Progenitor cell of endocrine pancreas (in vitro differentiated cells): ENCODE data around the gene MCM9. TPM values are rescaled to one million over a fixed set of nuclear protein-coding genes. Genes with fewer than 3 reads are reported as not detected.

ENCODE experiments used
- DNase-seq: peaks from one replicate; pipeline ENCODE4 v3.0.0; 2021; ENCODE audit warnings: low spot score; ENCODE audit not compliant: unreplicated experiment
- H3K27ac Mint-ChIP-seq: 2 replicates; pipeline ENCODE4 v1.8.0; 2021; ENCODE audit warnings: mild to moderate bottlenecking, moderate library complexity, mixed read lengths
- H3K27me3 Mint-ChIP-seq: 2 replicates; pipeline ENCODE4 v1.8.0; 2021; ENCODE audit warnings: mixed read lengths
- H3K36me3 Mint-ChIP-seq: 2 replicates; pipeline ENCODE4 v1.8.0; 2022; ENCODE audit warnings: mixed read lengths; ENCODE audit not compliant: insufficient read depth
- H3K4me1 Mint-ChIP-seq: 2 replicates; pipeline ENCODE4 v1.8.0; 2021; ENCODE audit warnings: low read depth, mixed read lengths
- H3K4me3 Mint-ChIP-seq: 2 replicates; pipeline ENCODE4 v1.8.0; 2021; ENCODE audit warnings: low read depth, mild to moderate bottlenecking, moderate library complexity, mixed read lengths
- H3K9me3 Mint-ChIP-seq: 2 replicates; pipeline ENCODE4 v1.8.0; 2021; ENCODE audit warnings: low read depth, mixed read lengths
- total RNA-seq: library from RNA; stranded (reverse); gene quantifications from 2 replicates; pipeline ENCODE4 v1.2.1, GENCODE V29; 2021
- TF ChIP-seq, protein P1 (sequence below): fragments of 200-600 bp; sonication (generic); IDR thresholded peaks from one replicate; pipeline ENCODE4 v1.5.0; 2021; ENCODE audit warnings: antibody characterized with exemption, mild to moderate bottlenecking; ENCODE audit not compliant: unreplicated experiment

The MCM9 gene
- total RNA-seq, 1 donor from 2014 or later: 24.7 TPM

DNA sequence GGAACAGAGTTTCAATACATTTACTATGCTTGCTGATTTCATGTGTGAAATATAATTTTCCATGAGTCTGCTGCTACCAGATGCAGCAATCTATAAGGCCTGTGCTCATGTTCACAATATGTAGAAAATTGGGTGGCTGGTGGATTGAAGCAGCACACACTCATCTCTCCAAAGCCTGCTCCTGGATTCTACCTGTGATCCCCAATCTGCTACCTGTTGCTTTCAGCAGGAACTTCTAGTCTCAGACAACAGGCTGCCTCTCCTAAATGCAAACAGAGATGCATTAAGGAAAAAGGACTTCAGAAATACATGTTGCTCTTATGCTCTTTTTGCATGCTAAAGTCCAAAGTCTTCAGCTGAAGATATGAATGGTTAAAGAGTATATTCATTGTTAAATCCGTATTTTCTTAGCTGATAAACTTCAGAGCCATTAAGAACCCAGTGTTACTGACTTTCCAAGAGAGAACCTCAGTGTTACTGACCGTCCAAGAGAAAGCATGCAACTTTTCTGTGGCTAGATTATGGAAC, 30.9 kb upstream of the MCM9 start:
- H3K4me3 Mint-ChIP-seq: no peak overlapping the region
- H3K27ac Mint-ChIP-seq: peak overlapping the region; percentile 27
- H3K9me3 Mint-ChIP-seq: no peaks in the 10 kb centered on the region
- no peaks in the 10 kb centered on the region for H3K27me3 Mint-ChIP-seq
- TF ChIP-seq, protein P1, sequence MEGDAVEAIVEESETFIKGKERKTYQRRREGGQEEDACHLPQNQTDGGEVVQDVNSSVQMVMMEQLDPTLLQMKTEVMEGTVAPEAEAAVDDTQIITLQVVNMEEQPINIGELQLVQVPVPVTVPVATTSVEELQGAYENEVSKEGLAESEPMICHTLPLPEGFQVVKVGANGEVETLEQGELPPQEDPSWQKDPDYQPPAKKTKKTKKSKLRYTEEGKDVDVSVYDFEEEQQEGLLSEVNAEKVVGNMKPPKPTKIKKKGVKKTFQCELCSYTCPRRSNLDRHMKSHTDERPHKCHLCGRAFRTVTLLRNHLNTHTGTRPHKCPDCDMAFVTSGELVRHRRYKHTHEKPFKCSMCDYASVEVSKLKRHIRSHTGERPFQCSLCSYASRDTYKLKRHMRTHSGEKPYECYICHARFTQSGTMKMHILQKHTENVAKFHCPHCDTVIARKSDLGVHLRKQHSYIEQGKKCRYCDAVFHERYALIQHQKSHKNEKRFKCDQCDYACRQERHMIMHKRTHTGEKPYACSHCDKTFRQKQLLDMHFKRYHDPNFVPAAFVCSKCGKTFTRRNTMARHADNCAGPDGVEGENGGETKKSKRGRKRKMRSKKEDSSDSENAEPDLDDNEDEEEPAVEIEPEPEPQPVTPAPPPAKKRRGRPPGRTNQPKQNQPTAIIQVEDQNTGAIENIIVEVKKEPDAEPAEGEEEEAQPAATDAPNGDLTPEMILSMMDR: no peak
- peaks cover 9% of the 10 kb centered on the region for H3K4me1 Mint-ChIP-seq
- no peak for DNase-seq
- peaks cover 2% of the 10 kb centered on the region for H3K36me3 Mint-ChIP-seq

DNA sequence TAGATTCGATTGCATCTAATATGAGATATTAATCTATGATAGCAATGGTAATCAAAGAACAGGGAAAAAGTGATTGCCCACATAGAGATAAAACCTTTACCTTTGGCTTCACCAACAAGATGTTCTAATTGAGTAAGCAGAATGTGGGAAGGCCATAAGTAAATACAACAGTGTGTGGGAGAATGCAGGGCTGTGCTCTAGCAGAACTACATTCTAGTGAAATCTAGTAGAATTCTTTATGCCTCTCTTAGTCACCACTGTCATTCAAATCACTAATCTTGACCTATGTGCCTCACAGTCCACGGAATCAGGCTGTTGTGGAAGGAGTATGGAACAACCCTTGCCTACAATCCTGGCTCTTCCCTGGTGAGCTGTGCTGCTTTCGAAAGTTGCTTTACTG, 30.4 kb upstream of the MCM9 start:
- H3K27me3 Mint-ChIP-seq: no peaks in the 10 kb centered on the region

DNA sequence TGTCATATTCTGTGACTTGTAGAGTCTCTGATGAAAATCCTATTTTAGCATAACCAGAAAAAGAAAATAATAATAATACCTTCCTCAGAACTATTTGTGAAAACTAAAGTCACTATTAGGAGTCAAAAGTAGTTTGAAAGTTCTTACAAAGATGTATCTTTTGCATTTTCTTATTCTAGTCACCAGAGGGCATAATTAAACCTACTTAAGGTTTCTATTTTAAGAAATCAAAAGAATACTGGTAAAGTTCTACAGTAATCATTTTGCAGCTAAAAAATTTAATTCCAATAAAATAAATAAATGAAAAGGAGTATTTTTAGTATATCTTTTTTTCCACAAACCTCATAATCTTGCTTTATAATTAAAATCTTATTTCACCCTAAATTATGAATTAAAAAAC, 28.0 kb upstream of the MCM9 start:
- TF ChIP-seq, protein P1: peak; percentile 33
- H3K4me3 Mint-ChIP-seq: no peak overlapping the region

More for the DNA sequence above, 30.4 kb upstream of the MCM9 start:
- TF ChIP-seq, protein P1: no peak
- Mint-ChIP-seq H3K4me3 (no peak overlapping the region), H3K27ac (peak overlapping the region; percentile 91), H3K36me3 (peaks cover 2% of the 10 kb centered on the region), H3K4me1 (peaks cover 9% of the 10 kb centered on the region), H3K9me3 (no peaks in the 10 kb centered on the region)
- DNase-seq: no peak

DNA sequence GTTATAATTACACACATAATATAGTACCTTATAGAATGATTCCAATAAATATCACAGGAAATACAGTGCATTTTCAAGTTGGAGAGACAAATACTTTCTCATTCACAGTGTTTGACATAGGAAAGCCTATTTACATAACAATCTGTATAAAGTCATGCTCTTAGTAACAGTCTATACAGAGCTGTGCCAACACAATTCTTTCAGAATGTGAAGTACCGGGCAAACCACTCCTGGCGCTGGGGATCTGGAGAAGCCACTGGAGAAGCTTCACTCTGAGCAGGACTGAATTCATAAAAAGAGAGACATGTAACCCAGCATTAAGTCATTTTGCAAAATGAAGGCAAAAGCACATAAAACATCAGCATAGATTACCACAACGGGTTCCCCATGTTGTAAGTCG, 24.9 kb upstream of the MCM9 start:
- H3K27ac Mint-ChIP-seq: no peak overlapping the region

More for the DNA sequence above, 28.0 kb upstream of the MCM9 start:
- Mint-ChIP-seq H3K27me3 (no peaks in the 10 kb centered on the region), H3K9me3 (no peaks in the 10 kb centered on the region), H3K27ac (no peak overlapping the region), H3K36me3 (peaks cover 3% of the 10 kb centered on the region), H3K4me1 (peaks cover 9% of the 10 kb centered on the region)
- DNase-seq: no peak

DNA sequence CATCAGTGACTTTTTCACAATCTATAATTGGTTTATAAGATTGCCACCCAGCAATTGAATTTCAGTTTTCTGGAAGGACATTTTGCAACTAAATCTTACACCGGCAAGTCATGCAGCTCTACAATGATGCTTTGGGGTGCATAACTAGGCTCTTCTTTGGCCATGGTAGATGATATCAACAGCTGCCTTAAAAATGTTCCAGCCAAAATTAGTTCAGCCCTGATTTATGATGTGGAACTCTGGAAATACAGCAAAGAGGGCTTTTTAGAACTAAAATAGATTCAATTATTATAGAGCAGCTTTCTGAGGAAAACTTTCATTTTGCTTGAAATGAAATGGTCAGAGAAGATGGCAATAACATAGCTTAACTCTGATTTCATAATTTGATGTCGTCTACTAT, 18.4 kb upstream of the MCM9 start:
- no peak overlapping the region for H3K27ac Mint-ChIP-seq
- peaks cover 20% of the 10 kb centered on the region for H3K9me3 Mint-ChIP-seq
- H3K4me1 Mint-ChIP-seq: no peaks in the 10 kb centered on the region
- TF ChIP-seq, protein P1: no peak
- H3K4me3 Mint-ChIP-seq: no peak overlapping the region
- H3K36me3 Mint-ChIP-seq: peaks cover 7% of the 10 kb centered on the region
- no peaks in the 10 kb centered on the region for H3K27me3 Mint-ChIP-seq
- no peak for DNase-seq

More for the DNA sequence above, 24.9 kb upstream of the MCM9 start:
- H3K4me3 Mint-ChIP-seq: no peak overlapping the region
- H3K36me3 Mint-ChIP-seq: peaks cover 3% of the 10 kb centered on the region
- no peak for DNase-seq
- H3K27me3 Mint-ChIP-seq: no peaks in the 10 kb centered on the region
- H3K9me3 Mint-ChIP-seq: no peaks in the 10 kb centered on the region
- TF ChIP-seq, protein P1: no peak
- H3K4me1 Mint-ChIP-seq: no peaks in the 10 kb centered on the region
